Astrocyte of the cerebellum (primary cell): ENCODE results near the gene CRYBA2.

Source experiments
- DNase-seq: peaks from one replicate; pipeline ENCODE4 v3.0.0-alpha.2; 2011; ENCODE audit warnings: low read depth
- H3K4me3 ChIP-seq: 2 replicates; pipeline ENCODE4 v1.5.1; 2011; ENCODE audit warnings: mild to moderate bottlenecking, low read depth, low read length, moderate library complexity
- CTCF ChIP-seq: IDR thresholded peaks from 2 replicates; pipeline ENCODE4 v1.5.1; 2012; ENCODE audit warnings: low read length, low read depth, moderate library complexity, mild to moderate bottlenecking; ENCODE audit errors: missing control alignments
- in situ Hi-C: cut with HindIII; loops from 2 replicates; pipeline ENCODE4 v1.10.0; 2017; ENCODE audit warnings: low sequenced_read_pairs

Gene CRYBA2

GRCh38 chr2:218980735-218981389 lies 12.4 kb downstream of the CRYBA2 start:
- in situ Hi-C loops: no loop called here
- DNase-seq: no peak
- TF ChIP-seq CTCF: no peak
- no peak overlapping the region for H3K4me3 ChIP-seq

DNA sequence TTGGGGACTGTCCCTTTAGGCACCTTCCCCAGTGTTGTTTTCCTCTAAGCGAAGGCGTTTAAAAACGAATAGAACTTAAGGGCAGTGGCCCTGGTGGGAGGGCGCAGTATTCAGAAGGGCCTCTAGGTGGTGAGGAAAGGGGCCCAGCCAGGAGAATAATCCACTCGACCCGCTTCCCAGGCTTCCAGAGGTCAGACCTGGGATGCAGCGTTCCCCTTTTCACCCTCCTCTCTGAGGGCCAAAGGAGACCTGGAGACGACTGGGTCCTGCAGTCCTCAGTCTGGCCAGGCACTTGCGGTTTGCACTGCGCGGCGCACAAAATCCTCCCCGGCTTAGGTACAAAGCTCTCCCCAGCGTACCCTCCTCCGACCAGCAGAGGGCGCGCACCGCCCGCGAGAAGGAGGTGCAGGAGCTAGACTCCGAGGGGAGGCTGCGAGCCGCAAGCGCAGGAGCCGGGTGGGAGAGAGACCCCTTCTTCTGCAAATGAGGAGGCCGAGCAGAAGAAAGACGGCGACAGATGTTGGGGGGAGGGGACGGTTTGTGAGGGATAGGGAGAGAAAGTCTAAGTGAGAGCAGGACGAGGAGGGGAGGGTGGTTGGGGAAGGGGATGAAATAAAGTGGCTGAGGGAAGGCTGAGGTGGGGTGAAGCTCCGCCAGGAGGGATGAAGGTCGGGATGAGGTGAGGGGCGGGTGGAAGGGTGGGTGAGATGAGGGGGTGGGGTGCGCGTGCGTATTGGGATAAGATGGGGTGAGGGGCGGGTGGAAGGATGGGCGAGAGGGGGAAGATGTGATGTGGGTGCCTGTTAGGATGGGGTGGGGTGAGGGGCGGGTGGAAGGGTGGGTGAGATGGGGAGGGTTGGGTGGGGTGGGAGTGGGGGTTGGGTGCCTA lies 13.1 kb downstream of the CRYBA2 start:
- in situ Hi-C loops: no loop called here
- no peak overlapping the region for H3K4me3 ChIP-seq
- peak; percentile 24 for DNase-seq
- peak; percentile 82 for TF ChIP-seq CTCF

GRCh38 chr2:218975060-218975777 lies 18.0 kb downstream of the CRYBA2 start:
- TF ChIP-seq CTCF: no peak
- in situ Hi-C loops: no loop called here
- no peak overlapping the region for H3K4me3 ChIP-seq
- no peak for DNase-seq

GRCh38 chr2:218970894-218971293 lies 22.3 kb downstream of the CRYBA2 start:
- DNase-seq: no peak
- no peak for TF ChIP-seq CTCF
- in situ Hi-C loops: no loop called here
- no peak overlapping the region for H3K4me3 ChIP-seq

DNA sequence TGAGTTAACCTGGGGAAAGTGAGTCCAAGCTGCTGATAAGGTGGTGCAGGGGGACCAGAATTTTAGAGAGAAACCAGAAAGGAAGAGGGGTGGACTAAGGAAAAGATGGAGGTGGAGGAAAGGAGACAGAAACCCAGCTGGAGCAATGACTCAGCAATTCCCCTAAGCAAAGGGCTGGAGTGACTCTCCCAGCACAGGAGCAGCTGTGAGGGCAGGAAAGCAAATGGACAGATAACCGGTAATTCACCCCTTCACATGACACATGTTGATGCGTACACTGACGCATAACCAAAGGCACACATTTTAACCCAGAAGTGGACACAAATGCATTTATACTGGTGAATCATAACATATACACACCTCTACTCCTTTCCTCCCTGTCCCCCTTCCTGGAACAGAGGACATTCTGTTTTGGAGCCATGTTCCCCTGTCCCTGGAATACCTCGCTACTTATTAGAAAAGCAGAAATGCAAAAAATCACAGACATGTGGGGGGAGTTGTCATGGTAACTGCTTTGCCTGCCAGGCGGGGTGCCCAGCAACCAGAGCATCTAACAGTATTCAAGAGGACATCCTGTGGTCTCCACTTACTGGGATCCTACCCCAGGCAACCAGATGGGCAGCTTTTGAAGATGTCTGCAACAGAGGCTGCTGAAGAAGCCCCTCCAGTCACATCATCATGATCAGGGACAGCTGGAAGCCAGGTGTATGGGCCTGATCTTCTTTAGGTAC lies 29.0 kb downstream of the CRYBA2 start:
- TF ChIP-seq CTCF: no peak
- no peak overlapping the region for H3K4me3 ChIP-seq
- in situ Hi-C loops: no loop called here
- DNase-seq: no peak

DNA sequence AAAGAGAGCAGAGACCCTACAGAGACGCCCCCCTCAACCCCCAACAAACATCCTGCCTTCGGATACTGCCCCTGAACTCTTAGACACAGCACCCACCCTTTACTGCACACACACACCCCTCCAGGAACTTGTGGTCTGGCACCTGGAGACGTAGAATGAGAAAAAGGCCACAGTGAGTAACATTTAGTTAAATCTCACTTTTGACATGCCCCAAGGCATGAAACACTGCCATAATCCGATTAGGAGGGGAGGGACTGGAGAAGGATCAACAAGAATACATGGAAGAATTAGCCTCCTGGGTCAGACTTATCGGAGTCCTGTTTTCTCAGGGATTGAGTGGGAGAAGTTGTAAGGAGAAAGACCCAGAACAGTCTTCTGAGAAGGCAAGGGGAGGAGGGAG lies 29.6 kb downstream of the CRYBA2 start:
- in situ Hi-C loops: no loop called here
- TF ChIP-seq CTCF: no peak
- DNase-seq: no peak
- no peak overlapping the region for H3K4me3 ChIP-seq
